ENCODE results near the gene RAB19. TPM values are rescaled to one million over a fixed set of nuclear protein-coding genes. Genes with fewer than 3 reads are reported as not detected.

The RAB19 gene
- total RNA-seq, 2 donors from 2014 or later = 12.9 to 15.3 TPM

DNA sequence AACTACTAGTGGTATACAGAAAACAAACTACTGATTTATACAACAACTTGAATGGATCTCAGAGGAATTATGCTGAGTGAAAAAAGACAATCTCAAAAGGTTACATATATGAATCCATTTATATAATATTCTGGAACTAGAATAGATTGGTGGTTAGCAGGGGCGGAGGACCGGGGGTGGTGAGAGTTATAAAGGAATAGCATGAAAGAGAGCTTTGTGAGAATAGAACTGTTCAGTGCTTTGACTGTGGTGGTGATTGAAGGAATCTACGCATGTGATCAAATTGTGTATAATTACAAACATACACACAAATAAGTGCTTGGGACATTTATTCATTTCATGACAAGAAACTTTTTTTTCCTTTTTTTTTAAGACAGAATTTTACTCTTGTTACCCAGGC is 19.6 kb downstream of the RAB19 start:
- Histone ChIP-seq H3K4me1 (peaks cover 16% of the 10 kb centered on the region), H3K4me3 (no peak overlapping the region), H3K27ac (no peak overlapping the region), H3K9me3 (no peaks in the 10 kb centered on the region), H3K36me3 (replicated peaks in 1 of 2; ENCODE audit: insufficient read depth in 1 of 2, low read depth in 2 of 2) (no peaks in the 10 kb centered on the region), H3K27me3 (no peaks in the 10 kb centered on the region)
- 97 to 100% methylated on average over 3 of the region's 3 CpGs for whole genome bisulfite sequencing, 2 donors
- ATAC-seq (no peak), DNase-seq (no peak)
- intact Hi-C loops (cut with DNase I) = no loop called here
- no peak for TF ChIP-seq POLR2A (IDR thresholded peaks at IDR 0.05)
- TF ChIP-seq, protein P1, sequence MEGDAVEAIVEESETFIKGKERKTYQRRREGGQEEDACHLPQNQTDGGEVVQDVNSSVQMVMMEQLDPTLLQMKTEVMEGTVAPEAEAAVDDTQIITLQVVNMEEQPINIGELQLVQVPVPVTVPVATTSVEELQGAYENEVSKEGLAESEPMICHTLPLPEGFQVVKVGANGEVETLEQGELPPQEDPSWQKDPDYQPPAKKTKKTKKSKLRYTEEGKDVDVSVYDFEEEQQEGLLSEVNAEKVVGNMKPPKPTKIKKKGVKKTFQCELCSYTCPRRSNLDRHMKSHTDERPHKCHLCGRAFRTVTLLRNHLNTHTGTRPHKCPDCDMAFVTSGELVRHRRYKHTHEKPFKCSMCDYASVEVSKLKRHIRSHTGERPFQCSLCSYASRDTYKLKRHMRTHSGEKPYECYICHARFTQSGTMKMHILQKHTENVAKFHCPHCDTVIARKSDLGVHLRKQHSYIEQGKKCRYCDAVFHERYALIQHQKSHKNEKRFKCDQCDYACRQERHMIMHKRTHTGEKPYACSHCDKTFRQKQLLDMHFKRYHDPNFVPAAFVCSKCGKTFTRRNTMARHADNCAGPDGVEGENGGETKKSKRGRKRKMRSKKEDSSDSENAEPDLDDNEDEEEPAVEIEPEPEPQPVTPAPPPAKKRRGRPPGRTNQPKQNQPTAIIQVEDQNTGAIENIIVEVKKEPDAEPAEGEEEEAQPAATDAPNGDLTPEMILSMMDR (IDR thresholded peaks at IDR 0.05) = no peak

DNA sequence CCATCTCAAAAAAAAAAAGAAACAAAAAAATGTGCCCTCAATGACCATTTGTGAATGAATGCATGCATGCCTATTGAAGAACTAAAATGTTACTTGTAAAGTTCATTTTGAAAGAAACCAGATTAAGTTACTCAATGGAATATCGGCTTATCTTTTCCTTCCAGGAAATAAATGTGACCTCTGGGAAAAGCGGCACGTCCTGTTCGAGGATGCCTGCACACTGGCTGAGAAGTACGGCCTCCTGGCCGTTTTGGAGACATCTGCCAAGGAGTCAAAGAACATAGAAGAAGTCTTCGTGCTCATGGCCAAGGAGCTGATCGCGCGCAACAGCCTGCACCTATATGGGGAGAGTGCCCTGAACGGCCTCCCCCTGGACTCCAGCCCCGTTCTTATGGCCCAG is 21.9 kb downstream of the RAB19 start:
- no peaks in the 10 kb centered on the region for H3K9me3 ChIP-seq
- DNase-seq (no peak), ATAC-seq (no peak)
- H3K4me1 ChIP-seq = no peaks in the 10 kb centered on the region
- no peak overlapping the region for H3K27ac ChIP-seq
- intact Hi-C loops (cut with DNase I) = no loop called here
- WGBS, 2 donors = 83 to 86% methylated on average over 10 to 12 of the region's 12 CpGs
- no peaks in the 10 kb centered on the region for H3K36me3 ChIP-seq (replicated peaks in 1 of 2; ENCODE audit: insufficient read depth in 1 of 2, low read depth in 2 of 2)
- no peak overlapping the region for H3K4me3 ChIP-seq
- TF ChIP-seq, protein P1 (IDR thresholded peaks at IDR 0.05) = no peak
- no peak for TF ChIP-seq POLR2A (IDR thresholded peaks at IDR 0.05)
- H3K27me3 ChIP-seq = no peaks in the 10 kb centered on the region

DNA sequence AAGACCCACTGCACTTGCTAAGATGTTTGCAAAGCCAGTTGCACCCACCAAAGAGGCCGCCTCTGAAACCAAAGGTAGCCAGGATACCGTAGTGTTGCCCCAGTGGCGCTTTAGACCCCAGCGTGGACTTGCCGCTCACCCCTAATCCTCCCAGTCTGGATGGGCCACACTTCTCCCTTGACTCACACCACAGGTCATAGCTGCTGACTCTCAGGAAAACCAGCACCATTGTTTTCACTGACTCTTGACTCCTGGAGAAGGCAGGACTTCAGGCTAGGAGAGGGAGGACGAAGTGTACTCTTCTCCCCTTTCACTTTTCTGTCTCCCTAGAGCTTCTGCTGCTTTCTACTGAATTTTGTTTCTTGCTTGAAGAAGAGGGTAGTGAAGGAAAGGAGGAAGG is 22.3 kb downstream of the RAB19 start:
- Histone ChIP-seq H3K4me3 (no peak overlapping the region), H3K9me3 (no peaks in the 10 kb centered on the region), H3K4me1 (no peaks in the 10 kb centered on the region), H3K27me3 (no peaks in the 10 kb centered on the region), H3K36me3 (replicated peaks in 1 of 2; ENCODE audit: insufficient read depth in 1 of 2, low read depth in 2 of 2) (no peaks in the 10 kb centered on the region), H3K27ac (no peak overlapping the region)
- intact Hi-C loops (cut with DNase I) = no loop called here
- WGBS, 2 donors = 90 to 96% methylated on average over 3 to 5 of the region's 6 CpGs
- TF ChIP-seq, protein P1 (IDR thresholded peaks at IDR 0.05) = no peak
- TF ChIP-seq POLR2A (IDR thresholded peaks at IDR 0.05) = no peak
- no peak for ATAC-seq
- no peak for DNase-seq

DNA sequence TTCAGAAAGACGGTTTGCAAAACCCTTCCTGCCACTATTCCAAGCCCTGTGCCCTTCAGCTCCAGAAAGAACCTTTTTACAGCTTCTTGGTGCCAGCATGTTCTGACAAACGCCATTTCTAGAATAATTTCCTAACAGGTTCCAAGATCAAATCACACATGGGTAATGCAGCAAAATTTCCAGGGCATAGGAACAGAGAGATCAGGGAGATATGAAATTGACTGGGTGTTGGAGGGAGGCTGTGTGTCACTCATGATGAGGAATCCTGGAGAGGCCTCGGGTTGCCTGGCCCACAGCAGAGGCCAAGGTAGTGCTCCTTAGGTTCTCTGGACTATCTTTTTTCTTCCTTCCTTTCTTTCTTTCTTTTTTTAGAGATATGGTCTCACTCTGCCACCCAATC is 29.5 kb downstream of the RAB19 start:
- H3K27me3 ChIP-seq = no peaks in the 10 kb centered on the region
- intact Hi-C loops (cut with DNase I) = no loop called here
- no peak for TF ChIP-seq POLR2A (IDR thresholded peaks at IDR 0.05)
- TF ChIP-seq, protein P1 (IDR thresholded peaks at IDR 0.05) = no peak
- no peak overlapping the region for H3K4me3 ChIP-seq
- no peaks in the 10 kb centered on the region for H3K9me3 ChIP-seq
- DNase-seq (no peak), ATAC-seq (no peak)
- no peaks in the 10 kb centered on the region for H3K36me3 ChIP-seq (replicated peaks in 1 of 2; ENCODE audit: insufficient read depth in 1 of 2, low read depth in 2 of 2)
- WGBS, 2 donors = 72 to 78% methylated on average over 3 of the region's 3 CpGs
- H3K4me1 ChIP-seq = no peaks in the 10 kb centered on the region
- H3K27ac ChIP-seq = no peak overlapping the region

DNA sequence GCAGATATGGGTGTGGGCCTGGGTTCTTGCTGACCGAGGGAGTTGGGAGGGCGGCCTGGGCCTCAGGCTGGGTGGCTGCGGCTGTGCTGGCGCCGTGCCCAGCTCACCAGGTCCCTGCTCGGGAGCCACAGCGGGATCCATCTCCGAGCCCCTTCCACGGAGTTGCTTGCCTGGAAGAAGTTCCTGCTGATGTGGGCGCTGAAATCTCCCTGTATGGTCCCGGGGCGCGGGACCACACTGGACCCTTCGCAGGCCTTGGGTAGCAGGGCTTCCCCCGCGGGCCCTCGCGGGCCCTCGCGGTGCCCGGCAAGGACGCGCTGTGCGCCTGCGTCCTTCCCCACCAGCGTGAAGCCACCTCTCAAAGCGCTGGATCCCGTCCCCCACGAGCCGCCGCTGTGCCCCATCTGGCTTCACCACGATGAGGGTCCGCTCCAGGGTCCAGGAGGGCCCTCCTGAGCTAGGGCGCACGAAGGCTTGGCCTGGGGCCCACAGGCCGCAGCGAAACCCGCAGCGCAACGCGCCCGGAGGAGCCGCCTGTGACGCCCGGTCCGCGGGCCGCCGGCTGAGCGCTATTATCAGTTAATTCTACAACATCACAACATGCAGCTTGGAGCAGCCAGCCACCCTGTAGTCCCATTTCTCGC is 31.5 kb downstream of the RAB19 start:
- no peaks in the 10 kb centered on the region for H3K4me1 ChIP-seq
- no peaks in the 10 kb centered on the region for H3K36me3 ChIP-seq (replicated peaks in 1 of 2; ENCODE audit: insufficient read depth in 1 of 2, low read depth in 2 of 2)
- no peaks in the 10 kb centered on the region for H3K27me3 ChIP-seq
- no peak overlapping the region for H3K27ac ChIP-seq
- ATAC-seq (no peak), DNase-seq (peak in 1 of 4 donors; percentile 15)
- TF ChIP-seq, protein P1 (IDR thresholded peaks at IDR 0.05) = no peak
- no peak for TF ChIP-seq POLR2A (IDR thresholded peaks at IDR 0.05)
- intact Hi-C loops (cut with DNase I) = no loop called here
- no peak overlapping the region for H3K4me3 ChIP-seq
- H3K9me3 ChIP-seq = no peaks in the 10 kb centered on the region
- WGBS, 2 donors = 57 to 100% methylated on average over 1 to 46 of the region's 51 CpGs

Data from body of pancreas (tissue), 4 donors.